Keratinocyte (primary cell): ENCODE results near the gene R3HDM1. TPM values are rescaled to one million over a fixed set of nuclear protein-coding genes. Genes with fewer than 3 reads are reported as not detected.

Source experiments
- DNase-seq: peaks from one replicate; pipeline ENCODE4 v3.0.0-alpha.2; 2011; ENCODE audit warnings: low read depth, missing footprints, low spot score
- FAIRE-seq: peaks from 2 replicates; lab custom pipeline; 2011; peaks lifted over from hg19 to GRCh38; lab: Jason Lieb, UNC
- H2AFZ ChIP-seq: 2 replicates; pipeline ENCODE4 v1.6.0; 2012; ENCODE audit warnings: low read length, control low read depth, inconsistent platforms; ENCODE audit not compliant: control insufficient read depth
- H3K27ac ChIP-seq: 2 replicates; pipeline ENCODE4 v1.5.1; 2011; ENCODE audit warnings: low read length; ENCODE audit not compliant: control insufficient read depth, insufficient read depth
- H3K27me3 ChIP-seq: 3 replicates; pipeline ENCODE4 v1.6.0; 2011; ENCODE audit warnings: low read length; ENCODE audit not compliant: control insufficient read depth, insufficient read depth; ENCODE audit errors: extremely low read depth
- H3K36me3 ChIP-seq, 2 experiments: 2 replicates in 1 of 2; 3 replicates in 1 of 2; pipeline ENCODE4 v1.5.1; 2011; ENCODE audit warnings: low read length in 2 of 2, mild to moderate bottlenecking in 1 of 2; ENCODE audit not compliant: control insufficient read depth in 2 of 2, insufficient read depth in 2 of 2; ENCODE audit errors: extremely low read depth in 1 of 2
- H3K4me1 ChIP-seq: 3 replicates; pipeline ENCODE4 v1.5.1; 2011; ENCODE audit warnings: low read length; ENCODE audit not compliant: control insufficient read depth, insufficient read depth; ENCODE audit errors: extremely low read depth
- H3K4me2 ChIP-seq: 3 replicates; pipeline ENCODE4 v1.6.0; 2011; ENCODE audit warnings: low read depth, low read length; ENCODE audit not compliant: control insufficient read depth, insufficient read depth; ENCODE audit errors: extremely low read depth
- H3K4me3 ChIP-seq, 3 experiments: fragments of 200-600 bp in 1 of 3; sonication (generic) in 1 of 3; 2 replicates in 2 of 3; 3 replicates in 1 of 3; pipeline ENCODE4 v1.5.1; 2011 to 2016; ENCODE audit warnings: low read length in 3 of 3, mild to moderate bottlenecking in 3 of 3, control low read depth in 2 of 3, inconsistent platforms in 1 of 3, low read depth in 1 of 3, mixed read lengths in 1 of 3, mixed run types in 1 of 3, moderate library complexity in 1 of 3; ENCODE audit not compliant: control insufficient read depth in 2 of 3, insufficient read depth in 2 of 3; ENCODE audit errors: extremely low read depth in 1 of 3
- H3K79me2 ChIP-seq: 2 replicates; pipeline ENCODE4 v1.6.0; 2012; ENCODE audit warnings: low read length; ENCODE audit not compliant: control insufficient read depth, insufficient read depth
- H3K9ac ChIP-seq: 3 replicates; pipeline ENCODE4 v1.6.0; 2011; ENCODE audit warnings: low read length; ENCODE audit not compliant: control insufficient read depth, insufficient read depth; ENCODE audit errors: extremely low read depth
- H3K9me1 ChIP-seq: 3 replicates; pipeline ENCODE4 v1.6.0; 2011; ENCODE audit warnings: low read length; ENCODE audit not compliant: control insufficient read depth, insufficient read depth; ENCODE audit errors: extremely low read depth
- H3K9me3 ChIP-seq: 2 replicates; pipeline ENCODE4 v1.5.1; 2012; ENCODE audit warnings: low read depth, low read length; ENCODE audit not compliant: control insufficient read depth
- H4K20me1 ChIP-seq: 3 replicates; pipeline ENCODE4 v1.6.0; 2011; ENCODE audit warnings: low read length; ENCODE audit not compliant: control insufficient read depth, insufficient read depth; ENCODE audit errors: extremely low read depth
- CTCF ChIP-seq, 3 experiments: IDR thresholded peaks in 1 of 3; conservative IDR thresholded peaks in 1 of 3; optimal IDR thresholded peaks in 1 of 3; 2 replicates in 2 of 3; 3 replicates in 1 of 3; pipeline versions ENCODE3 to v1.5.1; 2011; ENCODE audit warnings: low read length in 3 of 3, mild to moderate bottlenecking in 3 of 3, moderate library complexity in 2 of 3, control low read depth in 1 of 3, inconsistent platforms in 1 of 3; ENCODE audit not compliant: insufficient read depth in 2 of 3; ENCODE audit errors: extremely low read depth in 1 of 3
- EZH2 ChIP-seq: IDR thresholded peaks from one replicate; pipeline ENCODE4 v1.6.1; 2012; ENCODE audit warnings: inconsistent platforms, mild to moderate bottlenecking, low read length, moderate library complexity
- dilution Hi-C: fragments of 300-500 bp; cut with MboI; formaldehyde crosslinking; loops from one replicate; pipeline ENCODE4 v1.7.0; 2020; ENCODE audit warnings: low sequenced_read_pairs; ENCODE audit not compliant: extremely low pct_ligation_motif_present
- polyA plus RNA-seq, 5 experiments: library from polyadenylated mRNA; depleted of rRNA in 3 of 5; stranded (reverse) in 3 of 5; stranded (forward) in 1 of 5; unstranded in 1 of 5; fragments of >200 nt; gene quantifications; 1 replicate in 1 of 5; 2 replicates in 3 of 5; 3 replicates in 1 of 5; pipeline versions ENCODE4 v1.2.1 to v1.2.3, GENCODE V29; 2011 to 2012; ENCODE audit warnings: missing spikeins in 2 of 5, low read depth in 1 of 5, low replicate concordance in 1 of 5

Gene R3HDM1
- polyA plus RNA-seq, 1 donor (not counting 4 experiments of a cell fraction or from before 2014, with no cell fraction given): 41.0 TPM

GRCh38 chr2:135570884-135571283 lies 39.6 kb downstream of the R3HDM1 start:
- H3K4me1 ChIP-seq: peaks cover 6% of the 10 kb centered on the region
- no peak overlapping the region for H3K9ac ChIP-seq
- no peak for FAIRE-seq
- H3K27ac ChIP-seq: no peak overlapping the region
- no peak for DNase-seq
- dilution Hi-C loops: no loop called here
- H3K79me2 ChIP-seq: peaks cover 4% of the 10 kb centered on the region
- no peak overlapping the region for H3K4me3 ChIP-seq
- H3K4me2 ChIP-seq: no peak overlapping the region
- H4K20me1 ChIP-seq: no peaks in the 10 kb centered on the region
- no peak for TF ChIP-seq EZH2
- TF ChIP-seq CTCF (optimal IDR thresholded peaks at IDR 0.05 in 1 of 3, IDR thresholded peaks at IDR 0.05 in 1 of 3, conservative IDR thresholded peaks at IDR 0.05 in 1 of 3; ENCODE audit: extremely low read depth in 1 of 3, insufficient read depth in 2 of 3, low read length in 3 of 3): no peak
- H3K9me1 ChIP-seq: no peaks in the 10 kb centered on the region
- H3K27me3 ChIP-seq: no peaks in the 10 kb centered on the region
- no peak overlapping the region for H2AFZ ChIP-seq
- peaks cover 4 to 5% of the 10 kb centered on the region in 2 experiments for H3K36me3 ChIP-seq
- H3K9me3 ChIP-seq: no peaks in the 10 kb centered on the region

GRCh38 chr2:135573620-135574019 lies 42.3 kb downstream of the R3HDM1 start:
- Histone ChIP-seq H3K9me3 (no peaks in the 10 kb centered on the region), H3K27ac (no peak overlapping the region), H4K20me1 (no peaks in the 10 kb centered on the region), H3K36me3 (peaks cover 4 to 5% of the 10 kb centered on the region in 2 experiments), H3K4me2 (no peak overlapping the region), H3K9ac (no peak overlapping the region), H3K4me1 (peaks cover 6% of the 10 kb centered on the region), H3K9me1 (no peaks in the 10 kb centered on the region), H3K4me3 (no peak overlapping the region), H3K79me2 (peaks cover 1% of the 10 kb centered on the region), H3K27me3 (no peaks in the 10 kb centered on the region), H2AFZ (no peak overlapping the region)
- DNase-seq: no peak
- FAIRE-seq: no peak
- TF ChIP-seq EZH2: no peak
- TF ChIP-seq CTCF (optimal IDR thresholded peaks at IDR 0.05 in 1 of 3, IDR thresholded peaks at IDR 0.05 in 1 of 3, conservative IDR thresholded peaks at IDR 0.05 in 1 of 3; ENCODE audit: extremely low read depth in 1 of 3, insufficient read depth in 2 of 3, low read length in 3 of 3): no peak
- dilution Hi-C loops: no loop called here
